Prostate gland (tissue), 2 donors: ENCODE results near the gene RPL37.

Experiments
- CTCF ChIP-seq, 4 experiments: fragments of 200-600 bp in 2 of 4; fragments of 450-650 bp in 2 of 4; sonication (generic) in 2 of 4; IDR thresholded peaks; 1 replicate in 3 of 4; 2 replicates in 1 of 4; pipeline ENCODE4 v1.5.1; 2016 to 2019; ENCODE audit warnings: antibody characterized with exemption in 4 of 4, mild to moderate bottlenecking in 2 of 4, moderate library complexity in 2 of 4
- POLR2AphosphoS5 ChIP-seq: sonication (generic); formaldehyde crosslinking; IDR thresholded peaks from one replicate; pipeline ENCODE4 v1.6.1; 2017; ENCODE audit warnings: antibody characterized with exemption

GRCh38 chr5:40799258-40799657 is 35.8 kb downstream of the RPL37 start:
- TF ChIP-seq CTCF (IDR thresholded peaks at IDR 0.05) (no peak), POLR2AphosphoS5 (no peak)
